HL-60 (cell line): ENCODE measurements around the gene OR10A2.

Experiments
- DNase-seq, 2 experiments: peaks; one replicate each; pipeline ENCODE4 v3.0.0-alpha.2; 2010 to 2020; ENCODE audit warnings: low read depth in 1 of 2, low spot score in 1 of 2
- H3K27ac ChIP-seq: fragments of 250-450 bp; sonication (Bioruptor Pico); replicated peaks from 2 replicates; pipeline ENCODE4 v1.5.1; 2020; ENCODE audit warnings: mild to moderate bottlenecking, moderate library complexity
- H3K27me3 ChIP-seq: fragments of 250-450 bp; sonication (Bioruptor Pico); 2 replicates; pipeline ENCODE4 v1.5.1; 2021; ENCODE audit warnings: mild to moderate bottlenecking, moderate library complexity; ENCODE audit not compliant: insufficient read depth, poor library complexity, severe bottlenecking
- H3K4me3 ChIP-seq: replicated peaks from 2 replicates; pipeline ENCODE4 v1.5.1; 2011; ENCODE audit warnings: mild to moderate bottlenecking, control low read depth, low read length; ENCODE audit not compliant: insufficient read depth
- GABPA ChIP-seq: IDR thresholded peaks from 2 replicates; pipeline ENCODE4 v1.6.1; 2012; ENCODE audit warnings: low read depth
- POLR2AphosphoS5 ChIP-seq: IDR thresholded peaks from 2 replicates; pipeline ENCODE4 v1.6.1; 2012; ENCODE audit warnings: low read depth
- SPI1 ChIP-seq: IDR thresholded peaks from 2 replicates; pipeline ENCODE4 v1.6.1; 2012; ENCODE audit warnings: low read depth, mild to moderate bottlenecking, borderline replicate concordance
- TF ChIP-seq, protein P1 (sequence below): IDR thresholded peaks from 2 replicates; pipeline ENCODE4 v1.6.1; 2012; ENCODE audit warnings: low read depth; ENCODE audit not compliant: insufficient replicate concordance
- TF ChIP-seq, protein P2 (sequence below): IDR thresholded peaks from one replicate; pipeline ENCODE4 v1.5.1; 2011; ENCODE audit warnings: low read length, control low read depth, inconsistent platforms; ENCODE audit not compliant: insufficient read depth

Gene OR10A2

DNA sequence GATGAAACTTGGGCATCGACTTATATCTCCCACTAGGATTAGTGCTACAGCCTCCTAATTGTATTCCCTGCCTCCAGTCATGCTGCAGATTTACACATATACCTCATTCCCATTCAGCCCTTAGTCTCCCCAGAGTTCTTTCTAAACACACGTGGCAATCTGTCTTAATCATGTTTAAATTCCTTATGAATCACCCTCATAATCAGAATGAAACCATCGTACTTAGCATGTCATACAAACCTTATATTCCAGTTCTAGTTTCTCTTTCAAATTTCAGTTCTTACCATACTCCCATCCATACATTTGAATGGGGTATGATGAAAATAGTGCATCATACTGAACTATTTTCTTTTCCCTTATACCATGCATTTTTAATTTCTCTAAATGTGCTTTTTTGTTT lies 6.0 kb upstream of the OR10A2 start:
- H3K4me3 ChIP-seq = no peak overlapping the region
- no peak overlapping the region for H3K27ac ChIP-seq
- TF ChIP-seq, protein P1, sequence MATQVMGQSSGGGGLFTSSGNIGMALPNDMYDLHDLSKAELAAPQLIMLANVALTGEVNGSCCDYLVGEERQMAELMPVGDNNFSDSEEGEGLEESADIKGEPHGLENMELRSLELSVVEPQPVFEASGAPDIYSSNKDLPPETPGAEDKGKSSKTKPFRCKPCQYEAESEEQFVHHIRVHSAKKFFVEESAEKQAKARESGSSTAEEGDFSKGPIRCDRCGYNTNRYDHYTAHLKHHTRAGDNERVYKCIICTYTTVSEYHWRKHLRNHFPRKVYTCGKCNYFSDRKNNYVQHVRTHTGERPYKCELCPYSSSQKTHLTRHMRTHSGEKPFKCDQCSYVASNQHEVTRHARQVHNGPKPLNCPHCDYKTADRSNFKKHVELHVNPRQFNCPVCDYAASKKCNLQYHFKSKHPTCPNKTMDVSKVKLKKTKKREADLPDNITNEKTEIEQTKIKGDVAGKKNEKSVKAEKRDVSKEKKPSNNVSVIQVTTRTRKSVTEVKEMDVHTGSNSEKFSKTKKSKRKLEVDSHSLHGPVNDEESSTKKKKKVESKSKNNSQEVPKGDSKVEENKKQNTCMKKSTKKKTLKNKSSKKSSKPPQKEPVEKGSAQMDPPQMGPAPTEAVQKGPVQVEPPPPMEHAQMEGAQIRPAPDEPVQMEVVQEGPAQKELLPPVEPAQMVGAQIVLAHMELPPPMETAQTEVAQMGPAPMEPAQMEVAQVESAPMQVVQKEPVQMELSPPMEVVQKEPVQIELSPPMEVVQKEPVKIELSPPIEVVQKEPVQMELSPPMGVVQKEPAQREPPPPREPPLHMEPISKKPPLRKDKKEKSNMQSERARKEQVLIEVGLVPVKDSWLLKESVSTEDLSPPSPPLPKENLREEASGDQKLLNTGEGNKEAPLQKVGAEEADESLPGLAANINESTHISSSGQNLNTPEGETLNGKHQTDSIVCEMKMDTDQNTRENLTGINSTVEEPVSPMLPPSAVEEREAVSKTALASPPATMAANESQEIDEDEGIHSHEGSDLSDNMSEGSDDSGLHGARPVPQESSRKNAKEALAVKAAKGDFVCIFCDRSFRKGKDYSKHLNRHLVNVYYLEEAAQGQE = no peak
- TF ChIP-seq, protein P2, sequence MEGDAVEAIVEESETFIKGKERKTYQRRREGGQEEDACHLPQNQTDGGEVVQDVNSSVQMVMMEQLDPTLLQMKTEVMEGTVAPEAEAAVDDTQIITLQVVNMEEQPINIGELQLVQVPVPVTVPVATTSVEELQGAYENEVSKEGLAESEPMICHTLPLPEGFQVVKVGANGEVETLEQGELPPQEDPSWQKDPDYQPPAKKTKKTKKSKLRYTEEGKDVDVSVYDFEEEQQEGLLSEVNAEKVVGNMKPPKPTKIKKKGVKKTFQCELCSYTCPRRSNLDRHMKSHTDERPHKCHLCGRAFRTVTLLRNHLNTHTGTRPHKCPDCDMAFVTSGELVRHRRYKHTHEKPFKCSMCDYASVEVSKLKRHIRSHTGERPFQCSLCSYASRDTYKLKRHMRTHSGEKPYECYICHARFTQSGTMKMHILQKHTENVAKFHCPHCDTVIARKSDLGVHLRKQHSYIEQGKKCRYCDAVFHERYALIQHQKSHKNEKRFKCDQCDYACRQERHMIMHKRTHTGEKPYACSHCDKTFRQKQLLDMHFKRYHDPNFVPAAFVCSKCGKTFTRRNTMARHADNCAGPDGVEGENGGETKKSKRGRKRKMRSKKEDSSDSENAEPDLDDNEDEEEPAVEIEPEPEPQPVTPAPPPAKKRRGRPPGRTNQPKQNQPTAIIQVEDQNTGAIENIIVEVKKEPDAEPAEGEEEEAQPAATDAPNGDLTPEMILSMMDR = no peak
- TF ChIP-seq POLR2AphosphoS5 (no peak), GABPA (no peak), SPI1 (no peak)
- no peaks in the 10 kb centered on the region for H3K27me3 ChIP-seq
- DNase-seq = no peak

DNA sequence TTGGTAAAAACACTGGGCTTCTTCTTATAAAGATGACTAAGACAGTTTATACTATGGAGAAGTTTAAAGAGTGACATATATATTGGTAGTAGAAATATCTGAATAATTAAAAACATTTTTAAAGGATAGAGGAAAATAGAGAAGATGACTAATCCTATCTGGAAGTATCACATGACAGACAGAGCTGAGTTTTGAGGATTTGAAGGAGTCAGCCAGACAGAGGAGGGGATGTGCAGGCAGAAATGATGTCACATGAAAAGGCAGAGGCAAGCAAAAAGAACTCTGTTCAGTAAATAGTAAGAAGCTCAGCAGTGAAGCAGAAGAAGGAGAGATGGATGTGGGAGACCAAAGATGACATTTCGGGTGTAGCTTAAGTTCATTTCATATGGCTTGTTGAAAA lies 1.6 kb downstream of the OR10A2 start:
- Histone ChIP-seq H3K27ac (no peak overlapping the region), H3K4me3 (no peak overlapping the region), H3K27me3 (no peaks in the 10 kb centered on the region)
- TF ChIP-seq POLR2AphosphoS5 = no peak
- TF ChIP-seq, protein P1 = no peak
- no peak for TF ChIP-seq SPI1
- TF ChIP-seq, protein P2 = no peak
- TF ChIP-seq GABPA = no peak
- DNase-seq = no peak

DNA sequence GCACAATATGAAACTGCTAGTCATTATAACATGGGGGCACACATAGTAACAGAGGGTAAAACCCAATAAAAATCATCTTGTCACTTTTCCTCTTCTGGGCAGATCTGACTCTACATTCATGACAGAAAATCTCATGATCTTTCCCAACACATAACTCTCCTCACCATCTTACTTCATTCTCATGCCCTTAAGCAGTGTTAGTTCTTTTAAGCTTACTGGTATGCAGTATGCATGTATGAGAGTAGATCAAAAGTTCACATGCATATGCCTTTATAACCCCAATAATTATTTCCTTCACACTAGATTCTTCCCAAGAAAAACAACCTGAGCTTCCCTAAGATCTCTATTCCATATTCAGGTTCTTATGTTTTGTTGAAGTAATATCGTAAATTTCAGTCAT lies 8.4 kb downstream of the OR10A2 start:
- H3K4me3 ChIP-seq = no peak overlapping the region
- H3K27ac ChIP-seq = no peak overlapping the region
- DNase-seq = no peak
- TF ChIP-seq, protein P1 = no peak
- TF ChIP-seq, protein P2 = no peak
- no peaks in the 10 kb centered on the region for H3K27me3 ChIP-seq
